NCI-H524 treated with DMSO at 0.1 percent for 48 hours (cell line): ENCODE results near the gene KRT36.

Source experiments
- DNase-seq: peaks from one replicate; lab custom pipeline; 2025; lab: John Stamatoyannopoulos, UW

The KRT36 gene

GRCh38 chr17:41476866-41477815, 12.6 kb downstream of the KRT36 start:
- no peak for DNase-seq

GRCh38 chr17:41475421-41475820, 14.3 kb downstream of the KRT36 start:
- DNase-seq = no peak

- DNase-seq = no peak
These were observed 14.8 kb downstream of the KRT36 start for GRCh38 chr17:41474863-41475262.

GRCh38 chr17:41468346-41468745, 21.4 kb downstream of the KRT36 start:
- no peak for DNase-seq

GRCh38 chr17:41467561-41467960, 22.1 kb downstream of the KRT36 start:
- no peak for DNase-seq

GRCh38 chr17:41466988-41467387, 22.7 kb downstream of the KRT36 start, which contains the start of gene KRT32:
Gene KRT32 (minus strand): TSS chr17:41467386. CDS start chr17:41467325, 61 bp downstream.
- no peak for DNase-seq

- no peak for DNase-seq
These were observed 25.0 kb downstream of the KRT36 start for GRCh38 chr17:41464682-41465081.

GRCh38 chr17:41464173-41464572, 25.5 kb downstream of the KRT36 start:
- DNase-seq = no peak

GRCh38 chr17:41463746-41464145, 26.0 kb downstream of the KRT36 start:
- no peak for DNase-seq

- no peak for DNase-seq
These were observed 27.0 kb downstream of the KRT36 start for GRCh38 chr17:41462705-41463104.

GRCh38 chr17:41457676-41458075, 32.0 kb downstream of the KRT36 start:
- DNase-seq = no peak

- no peak for DNase-seq
These were observed 33.5 kb downstream of the KRT36 start for GRCh38 chr17:41456204-41456603.

- no peak for DNase-seq
These were observed 34.5 kb downstream of the KRT36 start for GRCh38 chr17:41455236-41455635.

GRCh38 chr17:41453066-41453465, 36.6 kb downstream of the KRT36 start:
- DNase-seq = no peak

- no peak for DNase-seq
These were observed 37.4 kb downstream of the KRT36 start for GRCh38 chr17:41452281-41452680.

GRCh38 chr17:41451154-41451728, 38.5 kb downstream of the KRT36 start:
- no peak for DNase-seq

GRCh38 chr17:41449008-41449407, 40.7 kb downstream of the KRT36 start:
- no peak for DNase-seq

GRCh38 chr17:41448506-41448905, 41.2 kb downstream of the KRT36 start:
- DNase-seq = no peak

- DNase-seq = no peak
These were observed 42.9 kb downstream of the KRT36 start for GRCh38 chr17:41446806-41447205.

GRCh38 chr17:41444640-41445039, 45.1 kb downstream of the KRT36 start:
- no peak for DNase-seq

- DNase-seq = no peak
These were observed 45.5 kb downstream of the KRT36 start for GRCh38 chr17:41444186-41444585.

- no peak for DNase-seq
These were observed 47.0 kb downstream of the KRT36 start for GRCh38 chr17:41442739-41443138.

GRCh38 chr17:41440531-41441033, 49.1 kb downstream of the KRT36 start, which contains the start of gene KRT38:
Gene KRT38 (minus strand): TSS chr17:41440983. CDS start chr17:41440921, 62 bp downstream.
- no peak for DNase-seq
